Testis (tissue), 2 donors: ENCODE data around the gene ZNF563.

Experiments used
- CTCF ChIP-seq, 3 experiments: fragments of 450-650 bp in 2 of 3; fragments of 200-600 bp in 1 of 3; sonication (generic) in 1 of 3; IDR thresholded peaks; one replicate each; pipeline ENCODE4 v1.5.1; 2016 to 2019; ENCODE audit warnings: antibody characterized with exemption in 3 of 3, mild to moderate bottlenecking in 2 of 3, moderate library complexity in 1 of 3
- POLR2A ChIP-seq: fragments of 450-650 bp; IDR thresholded peaks from one replicate; pipeline ENCODE4 v1.6.1; 2017; ENCODE audit warnings: antibody characterized with exemption, mild to moderate bottlenecking, moderate library complexity

GRCh38 chr19:12353375-12353774, 19.9 kb upstream of the ZNF563 start:
- TF ChIP-seq CTCF (IDR thresholded peaks at IDR 0.05) (no peak), POLR2A (no peak)
